HG03432 (cell line): ENCODE data around the gene PAGE2.
"Not testable (repeated sequence)": the region's sequence is repeated elsewhere in the genome, so short reads cannot be mapped to it uniquely, and the experiment has no call there.

Source experiments
- ATAC-seq: cut with Tn5 transposase; IDR thresholded peaks from one replicate; pipeline ENCODE4 v1.9.1; 2021; ENCODE audit warnings: mild to moderate bottlenecking, moderate library complexity; ENCODE audit not compliant: unreplicated experiment

Gene PAGE2

GRCh38 chrX:55088795-55089489 lies at the start of gene PAGE2:
TSS of gene PAGE2 (plus strand) at chrX:55089018. CDS start at chrX:55090021, 1,003 bp downstream.
- ATAC-seq: no peak

- no peak for ATAC-seq
Observed at GRCh38 chrX:55039471-55039870, 49.3 kb upstream of the PAGE2 start.

GRCh38 chrX:55041514-55041913 lies 47.3 kb upstream of the PAGE2 start:
- no peak for ATAC-seq

- not testable (repeated sequence) for ATAC-seq
Observed at GRCh38 chrX:55050599-55050998, 38.2 kb upstream of the PAGE2 start.

- no peak for ATAC-seq
Observed at GRCh38 chrX:55056820-55057674, 31.8 kb upstream of the PAGE2 start.

GRCh38 chrX:55057675-55058249 lies 31.1 kb upstream of the PAGE2 start:
- ATAC-seq: peak; percentile 62

GRCh38 chrX:55067180-55067579 lies 21.6 kb upstream of the PAGE2 start:
- not testable (repeated sequence) for ATAC-seq

GRCh38 chrX:55072286-55072685 lies 16.5 kb upstream of the PAGE2 start:
- no peak for ATAC-seq

GRCh38 chrX:55074851-55075467 lies 13.9 kb upstream of the PAGE2 start, which contains the start of gene PAGE2B:
TSS of gene PAGE2B (plus strand) at chrX:55075030. CDS start at chrX:55076042, 1,012 bp downstream.
- ATAC-seq: no peak

- ATAC-seq: no peak
Observed at GRCh38 chrX:55098691-55099090, 9.9 kb downstream of the PAGE2 start.

- no peak for ATAC-seq
Observed at GRCh38 chrX:55099162-55099561, 10.3 kb downstream of the PAGE2 start.

- no peak for ATAC-seq
Observed at GRCh38 chrX:55102754-55103153, 13.9 kb downstream of the PAGE2 start.

GRCh38 chrX:55107262-55107661 lies 18.4 kb downstream of the PAGE2 start:
- no peak for ATAC-seq

- ATAC-seq: no peak
Observed at GRCh38 chrX:55107911-55108310, 19.1 kb downstream of the PAGE2 start.

GRCh38 chrX:55109306-55109705 lies 20.5 kb downstream of the PAGE2 start:
- ATAC-seq: no peak

GRCh38 chrX:55111578-55112254 lies 22.9 kb downstream of the PAGE2 start:
- ATAC-seq: no peak

- not testable (repeated sequence) for ATAC-seq
Observed at GRCh38 chrX:55116589-55116988, 27.8 kb downstream of the PAGE2 start.

- no peak for ATAC-seq
Observed at GRCh38 chrX:55118574-55118973, 29.8 kb downstream of the PAGE2 start.

- no peak for ATAC-seq
Observed at GRCh38 chrX:55119271-55119670, 30.5 kb downstream of the PAGE2 start.

GRCh38 chrX:55119712-55120111 lies 30.9 kb downstream of the PAGE2 start:
- ATAC-seq: no peak
